Measurements from ENCODE around the gene HYAL1. TPM values are rescaled to one million over a fixed set of nuclear protein-coding genes. Genes with fewer than 3 reads are reported as not detected.

HYAL1 gene
- total RNA-seq, 2 experiments from 2014 or later, result 0.28 to 0.35 TPM

DNA sequence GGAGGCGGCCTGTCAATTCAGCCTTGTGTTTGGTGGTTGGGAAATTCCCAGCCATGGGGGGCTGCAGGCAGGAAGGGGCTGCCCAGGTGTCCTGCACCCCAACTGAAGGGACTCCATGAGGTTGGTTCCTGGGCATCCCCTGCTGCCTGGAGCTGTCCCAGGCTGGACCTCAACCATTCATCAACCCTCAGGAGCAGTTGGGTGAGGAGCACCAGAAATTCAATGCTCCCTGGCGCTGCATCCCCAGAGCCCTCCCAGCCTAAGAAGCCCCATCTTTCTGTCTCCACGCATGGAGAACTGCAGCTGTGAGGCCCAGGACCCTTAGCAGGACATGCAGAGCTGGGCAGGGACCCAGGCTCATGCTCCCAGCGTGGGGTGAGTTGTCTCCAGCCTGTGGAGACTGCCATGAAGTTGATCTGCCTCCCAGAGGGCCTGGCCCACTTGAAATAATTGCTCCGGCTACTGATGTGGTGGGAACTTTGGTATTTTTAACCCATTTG lies 42.4 kb downstream of the HYAL1 start:
- Mint-ChIP-seq H3K4me1 (peaks cover 12% of the 10 kb centered on the region), H3K4me3 (no peak overlapping the region), H3K27me3 (peaks cover 3% of the 10 kb centered on the region), H3K36me3 (ENCODE audit: low read depth) (peaks cover 39% of the 10 kb centered on the region), H3K9me3 (no peaks in the 10 kb centered on the region), H3K27ac (no peak overlapping the region)
- CTCF ChIA-PET, result interaction anchor here (1.3 to 1.5 kb wide), 3 partner anchors 10 to 63 kb away, joined by 4 to 8 read pairs (median 5); no protein-coding TSS in a partner anchor
- POLR2A ChIA-PET, result interaction anchor here (0.8 to 1.8 kb wide), 3 partner anchors 14 to 45 kb away, joined by 3 to 10 read pairs (median 3); no protein-coding TSS in a partner anchor
- DNase-seq, result no peak

DNA sequence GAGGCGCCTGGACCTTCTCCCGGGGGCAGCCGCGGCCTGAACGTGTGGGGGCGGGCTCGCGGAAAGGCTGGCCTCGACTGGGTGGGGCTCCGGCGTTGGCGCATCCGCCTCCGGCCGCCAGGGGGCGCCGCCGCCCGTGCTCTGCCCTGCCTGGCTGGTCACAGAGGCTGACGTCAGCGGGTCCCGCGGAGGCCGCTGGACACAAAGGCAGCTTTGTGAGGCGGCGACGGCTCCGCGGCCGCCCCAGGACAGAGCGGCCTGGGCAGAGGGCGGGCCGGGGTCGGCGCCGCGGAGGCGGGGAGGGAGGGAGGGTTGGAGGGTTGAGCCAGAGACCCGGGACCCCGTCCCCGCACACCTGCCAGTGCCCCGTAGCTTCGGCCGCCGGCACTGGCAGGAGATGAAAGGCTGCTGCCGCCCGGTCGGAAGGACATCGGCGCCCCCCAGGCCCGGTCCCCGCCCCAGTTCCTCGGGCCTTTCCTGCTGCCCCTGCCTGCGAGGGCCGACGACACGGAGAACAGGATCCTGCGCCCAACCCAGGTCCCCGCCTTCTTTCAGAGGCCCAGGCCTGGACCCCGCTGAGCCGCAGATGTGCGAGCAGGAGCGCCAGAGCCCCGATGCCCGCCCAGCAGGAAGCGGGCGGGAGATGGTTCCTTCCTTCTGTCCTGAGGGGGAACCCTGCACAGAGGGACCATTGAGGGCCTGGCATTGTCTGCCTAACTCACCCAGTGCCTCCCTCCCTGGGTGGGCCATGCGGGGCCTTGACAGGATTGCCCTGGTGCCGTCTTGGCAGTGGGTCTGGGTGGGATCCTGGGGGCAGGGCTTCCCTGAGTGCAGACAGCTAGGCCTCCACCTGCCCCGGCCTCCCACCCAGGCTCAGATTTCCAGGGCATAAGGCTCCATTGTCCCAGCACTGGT lies 43.1 kb downstream of the HYAL1 start:
- H3K27ac Mint-ChIP-seq, result no peak overlapping the region
- CTCF ChIA-PET, result interaction anchor here (0.5 to 3.5 kb wide), 8 partner anchors 9 to 1859 kb away, joined by 3 to 29 read pairs (median 4); partner anchors contain the start of gene GNAI2
- H3K4me3 Mint-ChIP-seq, result peak overlapping the region; percentile 60
- DNase-seq, result peak; percentile 87
- peaks cover 12% of the 10 kb centered on the region for H3K4me1 Mint-ChIP-seq
- H3K27me3 Mint-ChIP-seq, result no peaks in the 10 kb centered on the region
- POLR2A ChIA-PET, result interaction anchor here (1.2 to 1.8 kb wide), 3 partner anchors 13 to 77 kb away, joined by 3 to 10 read pairs (median 4); no protein-coding TSS in a partner anchor
- H3K36me3 Mint-ChIP-seq (ENCODE audit: low read depth), result peaks cover 41% of the 10 kb centered on the region
- H3K9me3 Mint-ChIP-seq, result no peaks in the 10 kb centered on the region

DNA sequence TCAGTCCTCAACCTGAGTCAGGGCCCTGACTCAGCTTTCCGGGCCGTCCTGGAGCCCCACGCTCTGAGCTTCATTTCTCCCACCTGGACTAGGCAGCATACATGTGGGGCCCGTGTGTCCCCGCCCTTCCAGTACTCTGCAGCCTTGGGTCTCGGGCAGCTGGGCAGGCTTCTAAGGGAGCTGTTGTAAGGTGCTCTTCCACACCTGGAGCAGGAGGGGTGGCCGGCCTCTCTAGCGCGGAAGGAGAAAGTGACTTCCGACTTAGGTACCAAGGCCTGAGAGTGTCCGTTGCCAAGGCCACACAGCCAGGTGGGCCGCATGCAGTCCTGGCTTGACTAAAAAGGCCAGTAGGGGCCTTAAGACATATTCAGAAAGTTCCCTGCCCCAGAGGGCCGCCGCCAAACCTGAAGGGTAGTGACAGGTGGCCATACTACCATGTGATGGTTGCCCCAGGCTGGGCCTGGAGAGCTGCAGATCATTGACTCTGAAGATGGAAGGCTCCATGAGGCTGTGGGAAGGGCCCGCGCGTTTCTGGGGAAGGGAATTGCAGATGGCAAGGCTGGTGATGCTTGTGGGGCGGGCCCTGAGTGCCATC lies 43.8 kb downstream of the HYAL1 start:
- peak overlapping the region; percentile 60 for H3K4me3 Mint-ChIP-seq
- H3K27ac Mint-ChIP-seq, result peak overlapping the region; percentile 71
- H3K4me1 Mint-ChIP-seq, result peaks cover 17% of the 10 kb centered on the region
- H3K9me3 Mint-ChIP-seq, result no peaks in the 10 kb centered on the region
- no peaks in the 10 kb centered on the region for H3K27me3 Mint-ChIP-seq
- POLR2A ChIA-PET, result interaction anchor here (1.2 to 5.3 kb wide), 4 partner anchors 12 to 78 kb away, joined by 3 to 20 read pairs (median 7); no protein-coding TSS in a partner anchor
- DNase-seq, result no peak
- peaks cover 47% of the 10 kb centered on the region for H3K36me3 Mint-ChIP-seq (ENCODE audit: low read depth)
- CTCF ChIA-PET, result interaction anchor here (0.7 to 3.5 kb wide), 10 partner anchors 8 to 67 kb away, joined by 3 to 29 read pairs (median 3); partner anchors contain the start of gene GNAI2

DNA sequence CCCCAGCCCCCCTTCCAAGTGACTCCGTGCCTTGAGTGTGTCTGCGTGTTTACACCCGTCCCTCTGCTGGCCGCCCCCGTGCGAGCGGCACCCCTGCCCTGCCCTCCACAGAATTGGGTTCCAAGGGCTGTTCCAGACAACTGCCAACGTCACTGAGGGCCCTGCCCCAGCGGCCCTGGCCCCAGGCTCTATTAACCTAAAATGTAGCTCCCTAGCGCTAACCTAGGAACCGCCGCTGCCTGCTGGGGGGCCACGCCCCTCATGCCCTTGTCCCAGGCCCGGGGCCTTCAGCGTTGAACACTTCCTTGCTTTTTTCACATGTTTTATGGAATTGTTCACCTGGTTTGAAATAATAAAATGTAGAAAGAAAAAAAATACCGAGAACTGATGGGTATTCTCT lies 44.4 kb downstream of the HYAL1 start:
- Mint-ChIP-seq H3K9me3 (no peaks in the 10 kb centered on the region), H3K4me3 (no peak overlapping the region), H3K27me3 (no peaks in the 10 kb centered on the region), H3K36me3 (ENCODE audit: low read depth) (peaks cover 51% of the 10 kb centered on the region), H3K27ac (peak overlapping the region; percentile 45), H3K4me1 (peaks cover 22% of the 10 kb centered on the region)
- POLR2A ChIA-PET, result interaction anchor here (1.4 to 5.3 kb wide), 3 partner anchors 12 to 78 kb away, joined by 3 to 20 read pairs (median 12); no protein-coding TSS in a partner anchor
- DNase-seq, result no peak
- CTCF ChIA-PET, result interaction anchor here (0.6 to 3.5 kb wide), 10 partner anchors 12 to 551 kb away, joined by 3 to 29 read pairs (median 3); partner anchors contain the start of gene GNAI2

DNA sequence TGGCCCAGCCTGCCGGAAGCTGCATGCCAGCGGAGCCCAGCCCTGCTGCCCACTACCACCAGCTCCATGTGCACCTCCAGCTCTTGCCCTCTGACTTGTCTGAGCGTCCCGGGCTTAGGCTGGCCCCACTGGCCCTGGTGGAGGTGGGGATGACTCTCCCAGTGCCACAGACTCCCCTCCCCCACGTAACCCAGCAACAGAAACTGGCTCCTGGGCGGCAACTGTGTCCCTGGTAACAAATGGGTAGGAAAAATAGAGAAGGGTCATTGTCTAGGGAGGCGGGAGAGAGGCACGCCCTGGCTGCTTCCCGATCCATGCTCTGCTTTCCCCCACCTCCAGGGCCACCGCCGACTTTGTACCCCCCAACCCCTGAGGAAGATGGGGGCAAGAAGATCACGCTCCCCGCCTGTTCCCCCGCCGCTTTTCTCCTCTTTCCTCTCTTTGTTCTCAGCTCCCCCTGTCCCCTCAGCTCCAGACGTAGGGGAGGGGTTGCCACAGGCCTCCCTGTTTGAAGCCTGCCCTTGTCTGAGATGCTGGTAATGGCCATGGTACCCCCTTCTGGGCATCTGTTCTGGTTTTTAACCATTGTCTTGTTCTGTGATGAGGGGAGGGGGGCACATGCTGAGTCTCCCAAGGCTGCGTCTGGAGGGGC lies 45.2 kb downstream of the HYAL1 start:
- CTCF ChIA-PET, result interaction anchor here (0.6 to 3.5 kb wide), 12 partner anchors 11 to 550 kb away, joined by 3 to 29 read pairs (median 3); no protein-coding TSS in a partner anchor
- Mint-ChIP-seq H3K4me1 (peaks cover 31% of the 10 kb centered on the region), H3K27ac (no peak overlapping the region), H3K27me3 (no peaks in the 10 kb centered on the region), H3K9me3 (no peaks in the 10 kb centered on the region), H3K4me3 (no peak overlapping the region), H3K36me3 (ENCODE audit: low read depth) (peaks cover 59% of the 10 kb centered on the region)
- DNase-seq, result no peak
- POLR2A ChIA-PET, result interaction anchor here (2.5 to 5.3 kb wide), 2 partner anchors 11 to 30 kb away, joined by 12 to 20 read pairs; no protein-coding TSS in a partner anchor

DNA sequence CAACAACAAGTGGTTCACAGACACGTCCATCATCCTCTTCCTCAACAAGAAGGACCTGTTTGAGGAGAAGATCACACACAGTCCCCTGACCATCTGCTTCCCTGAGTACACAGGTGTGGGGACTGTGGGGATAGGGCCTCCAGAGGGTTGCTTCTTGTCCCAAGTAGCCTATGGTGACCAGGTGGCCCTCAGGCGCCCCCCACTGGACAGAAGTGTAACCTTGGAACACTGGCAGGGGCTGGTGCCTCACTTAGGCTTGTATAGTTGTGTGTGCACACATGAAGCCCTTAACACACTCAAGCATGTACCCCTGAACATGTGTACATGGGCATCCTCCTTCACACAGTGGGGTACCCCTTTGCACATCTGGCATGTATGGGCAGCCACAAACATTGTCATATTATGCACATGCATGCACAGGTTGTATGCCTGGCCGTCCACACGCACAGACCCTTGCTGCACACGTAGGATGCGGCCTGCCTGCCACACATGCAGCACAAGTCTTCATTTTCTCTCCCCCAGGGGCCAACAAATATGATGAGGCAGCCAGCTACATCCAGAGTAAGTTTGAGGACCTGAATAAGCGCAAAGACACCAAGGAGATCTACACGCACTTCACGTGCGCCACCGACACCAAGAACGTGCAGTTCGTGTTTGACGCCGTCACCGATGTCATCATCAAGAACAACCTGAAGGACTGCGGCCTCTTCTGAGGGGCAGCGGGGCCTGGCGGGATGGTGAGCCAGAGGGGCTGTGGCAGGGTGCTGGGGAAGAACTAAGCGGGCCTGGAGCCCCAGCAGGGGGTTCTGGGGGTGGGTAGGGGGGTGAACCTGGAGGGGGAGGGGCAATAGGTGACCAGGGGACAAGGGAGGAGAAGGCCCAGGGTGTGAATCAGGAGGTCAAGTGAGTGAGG lies 46.1 kb downstream of the HYAL1 start:
- peaks cover 31% of the 10 kb centered on the region for H3K4me1 Mint-ChIP-seq
- no peaks in the 10 kb centered on the region for H3K9me3 Mint-ChIP-seq
- no peak overlapping the region for H3K4me3 Mint-ChIP-seq
- POLR2A ChIA-PET, result interaction anchor here (2.5 to 5.3 kb wide), 2 partner anchors 10 to 29 kb away, joined by 12 to 20 read pairs; no protein-coding TSS in a partner anchor
- peak; percentile 43 for DNase-seq
- peaks cover 60% of the 10 kb centered on the region for H3K36me3 Mint-ChIP-seq (ENCODE audit: low read depth)
- CTCF ChIA-PET, result interaction anchor here (1.0 to 3.5 kb wide), 8 partner anchors 10 to 65 kb away, joined by 3 to 29 read pairs (median 3); partner anchors contain the start of gene GNAI2
- no peaks in the 10 kb centered on the region for H3K27me3 Mint-ChIP-seq
- peak overlapping the region; percentile 5 for H3K27ac Mint-ChIP-seq

DNA sequence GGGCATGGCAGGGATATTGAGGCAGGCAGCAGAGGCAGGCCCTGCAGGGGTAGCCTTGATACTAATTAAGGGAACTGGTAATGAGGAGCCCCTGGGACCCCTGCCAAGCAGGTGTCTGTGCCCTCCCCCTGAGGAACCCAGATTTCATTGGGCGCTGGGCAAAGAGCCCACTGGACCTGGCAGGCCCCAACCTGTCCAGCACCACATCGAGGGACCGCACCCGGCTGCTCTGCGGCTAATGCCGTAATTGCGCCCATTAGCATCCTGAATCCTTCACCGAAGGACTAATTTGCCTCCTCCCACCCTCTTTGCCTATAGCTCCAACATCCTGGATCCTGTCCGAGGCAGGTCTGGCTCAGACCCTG lies 48.1 kb downstream of the HYAL1 start:
- ChIA-PET POLR2A (interaction anchor here (0.8 to 5.3 kb wide), 3 partner anchors 8 to 15 kb away, joined by 3 to 20 read pairs (median 4); no protein-coding TSS in a partner anchor), CTCF (interaction anchor here (1.0 to 2.0 kb wide), 4 partner anchors 8 to 61 kb away, joined by 3 to 14 read pairs (median 4); no protein-coding TSS in a partner anchor)
- peaks cover 40% of the 10 kb centered on the region for H3K4me1 Mint-ChIP-seq
- peaks cover 70% of the 10 kb centered on the region for H3K36me3 Mint-ChIP-seq (ENCODE audit: low read depth)
- no peak for DNase-seq
- H3K4me3 Mint-ChIP-seq, result no peak overlapping the region
- H3K9me3 Mint-ChIP-seq, result no peaks in the 10 kb centered on the region
- peak overlapping the region; percentile 68 for H3K27ac Mint-ChIP-seq
- no peaks in the 10 kb centered on the region for H3K27me3 Mint-ChIP-seq

DNA sequence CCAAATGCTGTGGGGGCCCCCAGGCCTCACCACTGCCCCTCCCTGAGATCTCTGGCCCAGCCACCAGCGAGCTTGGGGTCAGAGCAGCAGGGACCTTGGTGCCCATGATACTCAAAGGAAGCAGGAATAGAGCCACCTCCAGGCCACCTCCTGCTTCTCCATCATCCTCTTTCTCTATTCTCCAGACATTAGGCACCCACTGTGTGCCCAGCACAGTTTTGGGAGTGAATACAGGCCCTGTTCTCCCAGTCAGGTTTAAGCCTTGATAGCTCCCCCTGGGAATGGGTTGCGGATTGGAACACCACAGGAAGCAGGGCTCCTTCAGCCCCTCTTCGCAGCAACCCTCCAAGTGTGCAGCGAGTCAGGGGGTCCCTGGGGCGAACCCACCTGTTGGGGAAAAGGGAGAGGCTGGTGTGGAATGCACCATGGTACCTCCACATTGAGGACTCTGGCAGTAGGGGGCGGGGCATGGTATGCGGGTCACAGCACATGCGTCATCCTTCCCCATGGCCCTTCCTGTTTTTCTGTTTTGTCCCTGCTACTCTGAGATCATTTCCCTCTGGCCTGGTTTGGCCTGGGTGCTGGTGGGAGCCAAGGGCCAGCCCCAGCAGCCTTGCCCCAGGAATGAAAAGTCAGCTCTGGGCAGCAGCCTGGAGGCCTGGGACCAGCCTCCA lies 48.7 kb downstream of the HYAL1 start:
- H3K4me1 Mint-ChIP-seq, result peaks cover 43% of the 10 kb centered on the region
- ChIA-PET POLR2A (interaction anchor here (1.0 to 5.3 kb wide), 2 partner anchors 8 to 15 kb away, joined by 3 to 20 read pairs; no protein-coding TSS in a partner anchor), CTCF (interaction anchor here (1.0 to 2.0 kb wide), 3 partner anchors 8 to 60 kb away, joined by 3 to 14 read pairs (median 4); no protein-coding TSS in a partner anchor)
- no peaks in the 10 kb centered on the region for H3K9me3 Mint-ChIP-seq
- peak; percentile 34 for DNase-seq
- H3K36me3 Mint-ChIP-seq (ENCODE audit: low read depth), result peaks cover 73% of the 10 kb centered on the region
- H3K4me3 Mint-ChIP-seq, result no peak overlapping the region
- no peaks in the 10 kb centered on the region for H3K27me3 Mint-ChIP-seq
- H3K27ac Mint-ChIP-seq, result peak overlapping the region; percentile 68

DNA sequence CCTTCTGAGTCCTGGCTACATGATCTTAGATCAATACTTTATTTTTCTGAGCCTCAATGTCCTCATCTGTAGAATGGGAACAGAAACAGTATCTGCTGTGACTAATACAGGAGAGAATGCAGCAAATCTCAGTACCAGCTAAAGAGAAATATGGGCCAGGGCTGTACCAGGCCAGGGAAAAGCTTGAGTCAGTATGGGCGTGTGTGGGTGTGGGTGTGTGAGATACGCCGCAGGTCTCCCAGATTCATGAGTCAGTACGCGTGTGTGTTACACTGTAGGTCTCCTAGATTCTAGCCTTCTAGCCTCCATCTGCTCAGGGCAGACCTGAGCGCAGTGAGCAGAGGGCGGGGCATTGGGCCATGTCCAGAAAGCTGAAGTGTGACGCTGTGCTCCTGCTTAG lies 52.2 kb downstream of the HYAL1 start:
- no peaks in the 10 kb centered on the region for H3K27me3 Mint-ChIP-seq
- no peak overlapping the region for H3K4me3 Mint-ChIP-seq
- POLR2A ChIA-PET, result interaction anchor here (0.8 to 6.7 kb wide), 3 partner anchors 8 to 15 kb away, joined by 3 to 87 read pairs (median 4); partner anchors contain the start of gene GNAI2
- H3K9me3 Mint-ChIP-seq, result no peaks in the 10 kb centered on the region
- H3K4me1 Mint-ChIP-seq, result peaks cover 66% of the 10 kb centered on the region
- peaks cover 50% of the 10 kb centered on the region for H3K36me3 Mint-ChIP-seq (ENCODE audit: low read depth)
- no peak for DNase-seq
- CTCF ChIA-PET, result interaction anchor here (0.7 to 1.5 kb wide), 3 partner anchors 9 to 48 kb away, joined by 3 to 8 read pairs (median 4); partner anchors contain the start of genes HYAL3 and NAA80
- peak overlapping the region; percentile 52 for H3K27ac Mint-ChIP-seq

DNA sequence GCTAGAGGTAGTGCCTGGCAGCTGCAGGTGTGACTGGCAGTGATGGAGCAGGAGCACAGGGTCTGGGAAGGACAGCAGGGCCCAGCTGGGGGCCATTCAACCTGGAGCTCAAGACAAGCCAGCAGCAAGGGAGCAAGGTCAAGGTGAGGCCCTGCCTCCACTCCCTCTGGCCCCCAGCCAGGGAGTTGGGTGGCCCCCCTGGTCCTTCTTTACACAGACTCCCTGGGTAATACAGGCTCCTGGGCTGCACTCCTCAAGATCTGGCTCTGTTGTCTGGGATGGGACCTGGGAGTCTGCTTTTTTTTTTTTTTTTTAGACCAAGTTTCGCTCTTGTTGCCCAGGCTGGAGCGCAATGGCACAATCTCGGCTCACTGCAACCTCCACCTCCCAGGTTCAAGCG lies 52.9 kb downstream of the HYAL1 start:
- no peak for DNase-seq
- H3K9me3 Mint-ChIP-seq, result no peaks in the 10 kb centered on the region
- H3K27me3 Mint-ChIP-seq, result no peaks in the 10 kb centered on the region
- peaks cover 73% of the 10 kb centered on the region for H3K4me1 Mint-ChIP-seq
- POLR2A ChIA-PET, result interaction anchor here (0.7 to 6.7 kb wide), 4 partner anchors 7 to 21 kb away, joined by 3 to 87 read pairs (median 4); partner anchors contain the start of gene GNAI2
- H3K27ac Mint-ChIP-seq, result no peak overlapping the region
- CTCF ChIA-PET, result interaction anchor here (1.4 to 1.5 kb wide), 2 partner anchors 10 to 24 kb away, joined by 4 to 8 read pairs; no protein-coding TSS in a partner anchor
- no peak overlapping the region for H3K4me3 Mint-ChIP-seq
- H3K36me3 Mint-ChIP-seq (ENCODE audit: low read depth), result peaks cover 47% of the 10 kb centered on the region

Data from activated CD4-positive, alpha-beta memory T cell treated with anti-CD3 and anti-CD28 coated beads, Interleukin-2, amount 10 ng/mL, durations not matched to agents 7 days and 5 days (primary cell).